GM12878 (cell line): Measurements from ENCODE around the gene FHIP1B. TPM values are rescaled to one million over a fixed set of nuclear protein-coding genes. Genes with fewer than 3 reads are reported as not detected.

Source experiments
- ATAC-seq: fragments of 200-7000 bp; cut with Tn5 transposase; 3 replicates; pipeline ENCODE4 v1.9.1; 2020; ENCODE audit warnings: mild to moderate bottlenecking, moderate library complexity
- BruUV-seq: library from RNA; stranded (reverse); fragments of 400-500 nt; replicated peaks from 2 replicates; lab custom pipeline; 2021; lab: Mats Ljungman, UMichigan
- CTCF ChIA-PET: fragments of 300-600 bp; sonication (Branson Sonifier 250); formaldehyde crosslinking; extraction: SDS; loops from one replicate; lab custom pipeline; 2021; ENCODE audit warnings: inconsistent platforms; lab: Yijun Ruan, JAX
- POLR2A ChIA-PET: fragments of 350-600 bp; formaldehyde crosslinking; extraction: SDS; loops from one replicate; lab custom pipeline; 2021; ENCODE audit warnings: inconsistent platforms; lab: Charles Lee
- RAD21 ChIA-PET: fragments of 300-600 bp; sonication (Branson Sonifier 250); formaldehyde crosslinking; loops from one replicate; lab custom pipeline; 2023; ENCODE audit warnings: antibody characterized with exemption; ENCODE audit not compliant: unreplicated experiment; lab: Charles Lee
- SMC1A ChIA-PET: fragments of 300-600 bp; sonication (Branson Sonifier 250); formaldehyde crosslinking; loops from one replicate; lab custom pipeline; 2023; ENCODE audit not compliant: unreplicated experiment, uncharacterized antibody; lab: Charles Lee
- DNase-seq: peaks from one replicate; pipeline ENCODE4 v3.0.0-alpha.2; 2011; ENCODE audit warnings: low read depth, low spot score
- FAIRE-seq: peaks from 3 replicates; lab custom pipeline; 2011; peaks lifted over from hg19 to GRCh38; lab: Jason Lieb, UNC
- H2AFZ ChIP-seq: 2 replicates; pipeline ENCODE4 v1.6.0; 2011; ENCODE audit warnings: low read depth, low read length, control low read depth; ENCODE audit not compliant: control insufficient read depth
- H3K27ac ChIP-seq: 2 replicates; pipeline ENCODE4 v1.5.1; 2011; ENCODE audit warnings: control low read depth; ENCODE audit not compliant: control insufficient read depth, insufficient read depth
- H3K27me3 ChIP-seq, 2 experiments: replicated peaks in 1 of 2; 2 replicates each; pipeline versions ENCODE4 v1.6.0 to v1.6.1; 2011; ENCODE audit warnings: low read length in 1 of 2; ENCODE audit not compliant: control insufficient read depth in 2 of 2, insufficient read depth in 2 of 2
- H3K36me3 ChIP-seq, 2 experiments: 2 replicates each; pipeline ENCODE4 v1.5.1; 2011; ENCODE audit warnings: low read length in 1 of 2; ENCODE audit not compliant: control insufficient read depth in 2 of 2, insufficient read depth in 2 of 2
- H3K4me1 ChIP-seq: 2 replicates; pipeline ENCODE4 v1.6.1; 2011; ENCODE audit warnings: mild to moderate bottlenecking, low read length, moderate library complexity, mixed read lengths; ENCODE audit not compliant: control insufficient read depth, insufficient read depth
- H3K4me2 ChIP-seq: 2 replicates; pipeline ENCODE4 v1.6.0; 2011; ENCODE audit warnings: control low read depth; ENCODE audit not compliant: control insufficient read depth, insufficient read depth
- H3K4me3 ChIP-seq: fragments of 200-600 bp; sonication (generic); 2 replicates; pipeline ENCODE4 v1.5.1; 2016
- H3K79me2 ChIP-seq: 2 replicates; pipeline ENCODE4 v1.6.0; 2011; ENCODE audit warnings: low read length; ENCODE audit not compliant: control insufficient read depth, insufficient read depth
- H3K9ac ChIP-seq: 2 replicates; pipeline ENCODE4 v1.8.0; 2011; ENCODE audit warnings: low read length, control low read depth, mixed read lengths; ENCODE audit not compliant: control insufficient read depth, insufficient read depth
- H3K9me3 ChIP-seq: replicated peaks from 3 replicates; pipeline ENCODE4 v1.5.1; 2011; ENCODE audit warnings: mild to moderate bottlenecking, low read length; ENCODE audit not compliant: control insufficient read depth, insufficient read depth
- H4K20me1 ChIP-seq: 2 replicates; pipeline ENCODE4 v1.6.0; 2011; ENCODE audit not compliant: control insufficient read depth, insufficient read depth
- BHLHE40 ChIP-seq, 2 experiments: fragments of 450-650 bp in 1 of 2; IDR thresholded peaks; 2 replicates each; pipeline ENCODE4 v1.6.1; 2011 to 2017; ENCODE audit warnings: low read depth in 2 of 2, borderline replicate concordance in 1 of 2, improper control_type of control experiment in 1 of 2, low read length in 1 of 2, mild to moderate bottlenecking in 1 of 2
- DPF2 ChIP-seq: fragments of 450-650 bp; IDR thresholded peaks from 2 replicates; pipeline ENCODE4 v1.6.1; 2017; ENCODE audit warnings: mild to moderate bottlenecking
- HDGF ChIP-seq: fragments of 450-650 bp; IDR thresholded peaks from 2 replicates; pipeline ENCODE4 v1.6.1; 2016; ENCODE audit warnings: antibody characterized with exemption
- NBN ChIP-seq: fragments of 450-650 bp; IDR thresholded peaks from 2 replicates; pipeline ENCODE4 v1.6.1; 2016
- NR2F1 ChIP-seq: fragments of 450-650 bp; conservative IDR thresholded peaks from 2 replicates; pipeline ENCODE4 v1.6.1; 2017; ENCODE audit warnings: mild to moderate bottlenecking
- ZNF384 ChIP-seq: IDR thresholded peaks from 2 replicates; pipeline ENCODE4 v1.6.1; 2012; ENCODE audit warnings: low read depth, mild to moderate bottlenecking, low read length, improper control_type of control experiment, borderline replicate concordance
- WGBS: methylation state at CpG from one replicate; pipeline ENCODE4 v1.1.6; 2016; ENCODE audit warnings: low lambda C conversion rate; ENCODE audit not compliant: insufficient replicate concordance, insufficient coverage; ENCODE audit errors: missing lambda C conversion rate; 5-methylcytosine and 5-hydroxymethylcytosine counted together
- in situ Hi-C: fragments of 300-500 bp; cut with MboI; formaldehyde crosslinking; loops from 9 replicates; pipeline ENCODE4 v1.14.3; 2018; ENCODE audit warnings: mixed read lengths
- intact Hi-C: fragments of 100-400 bp; cut with micrococcal nuclease; formaldehyde crosslinking; loops from one replicate; pipeline ENCODE4 v1.14.2; 2022; ENCODE audit not compliant: unreplicated experiment
- polyA plus RNA-seq, 11 experiments: library from polyadenylated mRNA; depleted of rRNA in 4 of 11; unstranded in 6 of 11; stranded (reverse) in 5 of 11; fragments of >200 nt; fragmentation: Nextera tagmentation in 4 of 11; fragmentation: Illumina TruSeq in 1 of 11; extraction: Ambion mirVana in 4 of 11; extraction: Trizol in 1 of 11; gene quantifications; 1 replicate in 1 of 11; 2 replicates in 10 of 11; pipeline versions ENCODE4 v1.2.1 to v1.2.3, GENCODE V29; 2011 to 2016; ENCODE audit warnings: inconsistent platforms in 2 of 11, missing spikeins in 2 of 11, low read depth in 1 of 11
- total RNA-seq, 4 experiments: library from RNA; depleted of rRNA in 3 of 4; stranded (reverse); fragments of >200 nt in 3 of 4; fragmentation: Illumina TruSeq in 1 of 4; extraction: Trizol in 1 of 4; gene quantifications; 2 replicates each; pipeline versions ENCODE4 v1.2.1 to v1.2.3, GENCODE V29; 2013 to 2021
- TF ChIP-seq, protein P1 (sequence below): fragments of 450-650 bp; IDR thresholded peaks from 2 replicates; pipeline ENCODE4 v1.6.1; 2017; ENCODE audit warnings: mild to moderate bottlenecking
- TF ChIP-seq, protein P2 (sequence below): IDR thresholded peaks from 2 replicates; pipeline ENCODE4 v1.6.1; 2011; ENCODE audit warnings: mild to moderate bottlenecking, low read depth, low read length, moderate library complexity; ENCODE audit not compliant: insufficient replicate concordance
- TF ChIP-seq, protein P3 (sequence below): fragments of 450-650 bp; IDR thresholded peaks from 2 replicates; pipeline ENCODE4 v1.6.1; 2016; ENCODE audit warnings: mild to moderate bottlenecking

Gene FHIP1B
- total and polyA plus RNA-seq, 10 of the 15 experiments (the other 5 are each of a cell fraction or from before 2014, with no cell fraction given), result 0.90 to 28.1 (median 11.1) TPM

DNA sequence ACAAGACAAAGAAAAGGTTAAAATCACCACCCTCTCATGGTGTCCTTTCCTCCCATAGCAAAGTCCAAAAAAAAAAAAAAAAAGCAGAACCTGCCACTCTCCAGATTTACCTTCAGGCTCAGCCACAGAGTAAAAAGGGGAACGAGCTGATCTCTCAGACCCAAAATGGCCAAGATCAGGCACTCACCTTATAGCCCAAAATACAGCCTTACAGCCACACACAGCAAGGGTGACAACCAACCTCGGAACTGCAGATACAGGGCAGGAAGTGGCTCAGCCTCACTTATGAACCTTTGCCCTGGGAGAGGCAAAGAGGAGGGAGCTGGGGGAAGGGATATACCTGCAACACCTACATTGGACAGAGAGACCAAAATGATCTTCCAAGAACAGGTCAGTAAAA is 4.5 kb downstream of the FHIP1B start:
- Histone ChIP-seq H3K36me3 (no peaks in the 10 kb centered on the region), H3K9ac (no peak overlapping the region), H3K27me3 (no peaks in the 10 kb centered on the region), H3K27ac (no peak overlapping the region), H3K4me3 (no peak overlapping the region), H3K79me2 (peaks cover 21% of the 10 kb centered on the region), H3K4me2 (peak overlapping the region; percentile 1; the same call in 1 of the 2 replicates), H3K9me3 (no peaks in the 10 kb centered on the region; the same call in 2 of the 3 replicates), H3K4me1 (peaks cover 3% of the 10 kb centered on the region; the same call in 1 of the 2 replicates), H4K20me1 (no peaks in the 10 kb centered on the region), H2AFZ (no peak overlapping the region)
- TF ChIP-seq NBN (peak; percentile 38; the same call in 1 of the 2 replicates), BHLHE40 (IDR thresholded peaks at IDR 0.05; ENCODE audit: borderline replicate concordance in 1 of 2, low read depth in 2 of 2, low read length in 1 of 2) (no peak), NR2F1 (0 out of 2 replicates have a peak, but pooled peaks have one; percentile 40), ZNF384 (peak; percentile 56; the same call in 1 of the 2 replicates), HDGF (0 out of 2 replicates have a peak, but pooled peaks have one; percentile 15), DPF2 (no peak)
- TF ChIP-seq, protein P1, sequence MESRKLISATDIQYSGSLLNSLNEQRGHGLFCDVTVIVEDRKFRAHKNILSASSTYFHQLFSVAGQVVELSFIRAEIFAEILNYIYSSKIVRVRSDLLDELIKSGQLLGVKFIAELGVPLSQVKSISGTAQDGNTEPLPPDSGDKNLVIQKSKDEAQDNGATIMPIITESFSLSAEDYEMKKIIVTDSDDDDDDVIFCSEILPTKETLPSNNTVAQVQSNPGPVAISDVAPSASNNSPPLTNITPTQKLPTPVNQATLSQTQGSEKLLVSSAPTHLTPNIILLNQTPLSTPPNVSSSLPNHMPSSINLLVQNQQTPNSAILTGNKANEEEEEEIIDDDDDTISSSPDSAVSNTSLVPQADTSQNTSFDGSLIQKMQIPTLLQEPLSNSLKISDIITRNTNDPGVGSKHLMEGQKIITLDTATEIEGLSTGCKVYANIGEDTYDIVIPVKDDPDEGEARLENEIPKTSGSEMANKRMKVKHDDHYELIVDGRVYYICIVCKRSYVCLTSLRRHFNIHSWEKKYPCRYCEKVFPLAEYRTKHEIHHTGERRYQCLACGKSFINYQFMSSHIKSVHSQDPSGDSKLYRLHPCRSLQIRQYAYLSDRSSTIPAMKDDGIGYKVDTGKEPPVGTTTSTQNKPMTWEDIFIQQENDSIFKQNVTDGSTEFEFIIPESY, result no peak
- TF ChIP-seq, protein P2, sequence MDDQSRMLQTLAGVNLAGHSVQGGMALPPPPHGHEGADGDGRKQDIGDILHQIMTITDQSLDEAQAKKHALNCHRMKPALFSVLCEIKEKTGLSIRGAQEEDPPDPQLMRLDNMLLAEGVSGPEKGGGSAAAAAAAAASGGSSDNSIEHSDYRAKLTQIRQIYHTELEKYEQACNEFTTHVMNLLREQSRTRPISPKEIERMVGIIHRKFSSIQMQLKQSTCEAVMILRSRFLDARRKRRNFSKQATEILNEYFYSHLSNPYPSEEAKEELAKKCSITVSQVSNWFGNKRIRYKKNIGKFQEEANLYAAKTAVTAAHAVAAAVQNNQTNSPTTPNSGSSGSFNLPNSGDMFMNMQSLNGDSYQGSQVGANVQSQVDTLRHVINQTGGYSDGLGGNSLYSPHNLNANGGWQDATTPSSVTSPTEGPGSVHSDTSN, result no peak
- TF ChIP-seq, protein P3, sequence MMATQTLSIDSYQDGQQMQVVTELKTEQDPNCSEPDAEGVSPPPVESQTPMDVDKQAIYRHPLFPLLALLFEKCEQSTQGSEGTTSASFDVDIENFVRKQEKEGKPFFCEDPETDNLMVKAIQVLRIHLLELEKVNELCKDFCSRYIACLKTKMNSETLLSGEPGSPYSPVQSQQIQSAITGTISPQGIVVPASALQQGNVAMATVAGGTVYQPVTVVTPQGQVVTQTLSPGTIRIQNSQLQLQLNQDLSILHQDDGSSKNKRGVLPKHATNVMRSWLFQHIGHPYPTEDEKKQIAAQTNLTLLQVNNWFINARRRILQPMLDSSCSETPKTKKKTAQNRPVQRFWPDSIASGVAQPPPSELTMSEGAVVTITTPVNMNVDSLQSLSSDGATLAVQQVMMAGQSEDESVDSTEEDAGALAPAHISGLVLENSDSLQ, result peak; percentile 54; the same call in 1 of the 2 replicates
- no peak for DNase-seq
- WGBS, result 0% methylated on average over 2 of the region's 2 CpGs
- no peak for FAIRE-seq
- ChIA-PET POLR2A (interaction anchor here (0.6 to 1.0 kb wide), 3 partner anchors 236 to 1299 kb away, joined by 3 to 4 read pairs (median 3); no protein-coding TSS in a partner anchor), SMC1A (interaction anchor here (0.6 to 2.7 kb wide), 10 partner anchors 9 to 629 kb away, joined by 3 to 14 read pairs (median 4); partner anchors contain the start of gene CNGA4), CTCF (interaction anchor here (0.6 to 1.9 kb wide), 8 partner anchors 8 to 527 kb away, joined by 3 to 12 read pairs (median 4); no protein-coding TSS in a partner anchor), RAD21 (interaction anchor here (0.8 kb wide), 2 partner anchors 28 to 1266 kb away, joined by 3 read pairs; no protein-coding TSS in a partner anchor)
- peak; percentile 3; the same call in 2 of the 3 replicates for ATAC-seq
- in situ Hi-C loops (no loop called here), intact Hi-C loops (loop anchor here (10.0 kb wide), 2 partner anchors 255 to 515 kb away; partner anchors contain the start of genes ARFIP2 and TIMM10B)
- no TSS peak for BruUV-seq
